B cell (primary cell): ENCODE data around the gene PPM1N. TPM values are rescaled to one million over a fixed set of nuclear protein-coding genes. Genes with fewer than 3 reads are reported as not detected.

Source experiments
- ATAC-seq: fragments of 200-7000 bp; cut with Tn5 transposase; one replicate; pipeline ENCODE4 v1.10.0; 2021; ENCODE audit warnings: low read depth, mild to moderate bottlenecking, moderate number of reproducible peaks, moderate library complexity
- CTCF ChIA-PET: fragments of 350-600 bp; sonication (Branson Sonifier 250); formaldehyde crosslinking; loops from one replicate; lab custom pipeline; 2021; ENCODE audit warnings: antibody characterized with exemption, inconsistent platforms; lab: Charles Lee
- POLR2A ChIA-PET: fragments of 350-600 bp; sonication (Branson Sonifier 250); formaldehyde crosslinking; loops from one replicate; lab custom pipeline; 2021; ENCODE audit warnings: antibody characterized with exemption; lab: Charles Lee
- DNase-seq: peaks from one replicate; pipeline ENCODE4 v3.0.0; 2013
- H2AFZ ChIP-seq: 2 replicates; pipeline ENCODE4 v1.6.1; 2012; ENCODE audit warnings: mild to moderate bottlenecking, low read depth, low read length; ENCODE audit not compliant: insufficient read depth, poor library complexity, severe bottlenecking
- H3K27ac ChIP-seq, 2 donors: 1 replicate in 1 of 2; 2 replicates in 1 of 2; pipeline ENCODE4 v1.5.1; 2012 to 2013; ENCODE audit warnings: low read length in 2 of 2, mild to moderate bottlenecking in 2 of 2, moderate library complexity in 1 of 2
- H3K27me3 ChIP-seq, 4 experiments: fragments of 200-600 bp in 1 of 4; sonication (generic) in 1 of 4; replicated peaks in 1 of 4; 1 replicate in 2 of 4; 2 replicates in 2 of 4; pipeline versions ENCODE4 v1.6.1 to v1.7.0; 2013 to 2016; ENCODE audit warnings: low read length in 3 of 4, mild to moderate bottlenecking in 2 of 4, mixed read lengths in 1 of 4, moderate library complexity in 1 of 4; ENCODE audit not compliant: insufficient read depth in 4 of 4, control insufficient read depth in 3 of 4; ENCODE audit errors: control extremely low read depth in 1 of 4
- H3K36me3 ChIP-seq, 2 experiments: replicated peaks in 1 of 2; 1 replicate in 1 of 2; 2 replicates in 1 of 2; pipeline versions ENCODE4 v1.6.1 to v1.7.1; 2013; ENCODE audit warnings: low read length in 1 of 2; ENCODE audit not compliant: insufficient read depth in 2 of 2, control insufficient read depth in 1 of 2; ENCODE audit errors: control extremely low read depth in 1 of 2, extremely low read depth in 1 of 2
- H3K4me1 ChIP-seq, 2 donors: fragments of 200-600 bp in 1 of 2; sonication (generic) in 1 of 2; 1 replicate in 1 of 2; 2 replicates in 1 of 2; pipeline versions ENCODE4 v1.5.1 to v1.6.1; 2013 to 2017; ENCODE audit warnings: low read length in 2 of 2; ENCODE audit not compliant: control insufficient read depth in 2 of 2, insufficient read depth in 2 of 2
- H3K4me2 ChIP-seq: replicated peaks from 2 replicates; pipeline ENCODE3; 2012; ENCODE audit warnings: mild to moderate bottlenecking, low read depth, low read length; ENCODE audit not compliant: poor library complexity, severe bottlenecking
- H3K4me3 ChIP-seq, 5 experiments: fragments of 200-600 bp in 1 of 5; sonication (generic) in 1 of 5; 1 replicate in 3 of 5; 2 replicates in 2 of 5; pipeline versions ENCODE4 v1.5.1 to v1.7.0; 2011 to 2016; ENCODE audit warnings: low read length in 4 of 5, mild to moderate bottlenecking in 4 of 5, low read depth in 2 of 5, control low read depth in 1 of 5, moderate library complexity in 1 of 5; ENCODE audit not compliant: insufficient read depth in 1 of 5; ENCODE audit errors: control extremely low read depth in 1 of 5, extremely low read depth in 1 of 5
- H3K79me2 ChIP-seq: fragments of 200-600 bp; sonication (generic); one replicate; pipeline ENCODE4 v1.6.0; 2016; ENCODE audit warnings: low read length; ENCODE audit not compliant: control insufficient read depth, insufficient read depth
- H3K9ac ChIP-seq: fragments of 200-600 bp; sonication (generic); 2 replicates; pipeline ENCODE4 v1.6.1; 2017; ENCODE audit warnings: mild to moderate bottlenecking, low read length, moderate library complexity
- H3K9me3 ChIP-seq, 3 donors: one replicate each; pipeline versions ENCODE4 v1.6.1 to v1.7.1; 2013; ENCODE audit warnings: low read length in 2 of 3; ENCODE audit not compliant: control insufficient read depth in 2 of 3, insufficient read depth in 1 of 3; ENCODE audit errors: control extremely low read depth in 1 of 3
- H4K20me1 ChIP-seq: 2 replicates; pipeline ENCODE4 v1.6.0; 2012; ENCODE audit warnings: mild to moderate bottlenecking, low read length; ENCODE audit not compliant: insufficient read depth, control insufficient read depth, poor library complexity, severe bottlenecking
- H3K27ac Mint-ChIP-seq: one replicate; pipeline ENCODE4 v1.8.0; 2021; ENCODE audit warnings: mixed read lengths
- H3K27me3 Mint-ChIP-seq: one replicate; pipeline ENCODE4 v1.8.0; 2021; ENCODE audit warnings: mixed read lengths
- H3K4me1 Mint-ChIP-seq: one replicate; pipeline ENCODE4 v1.8.0; 2021; ENCODE audit warnings: mixed read lengths
- H3K4me3 Mint-ChIP-seq: one replicate; pipeline ENCODE4 v1.8.0; 2021; ENCODE audit warnings: mixed read lengths
- H3K9me3 Mint-ChIP-seq: one replicate; pipeline ENCODE4 v1.8.0; 2022; ENCODE audit warnings: mixed read lengths; ENCODE audit not compliant: insufficient read depth
- CTCF ChIP-seq: fragments of 200-600 bp; IDR thresholded peaks from one replicate; pipeline ENCODE4 v1.8.0; 2022; ENCODE audit warnings: antibody characterized with exemption, mild to moderate bottlenecking
- EZH2 ChIP-seq: IDR thresholded peaks from 2 replicates; pipeline ENCODE4 v1.6.1; 2012; ENCODE audit warnings: borderline replicate concordance, low read depth, mild to moderate bottlenecking, moderate library complexity, low read length; ENCODE audit not compliant: insufficient read depth, poor library complexity, severe bottlenecking
- WGBS: methylation state at CpG from one replicate; pipeline ENCODE4 v1.1.5; 2013; ENCODE audit warnings: missing lambda C conversion rate; ENCODE audit not compliant: insufficient coverage; 5-methylcytosine and 5-hydroxymethylcytosine counted together
- intact Hi-C: fragments of 100-400 bp; cut with micrococcal nuclease; formaldehyde crosslinking; loops from one replicate; pipeline ENCODE4 v1.10.0; 2022
- polyA plus RNA-seq: library from polyadenylated mRNA; depleted of rRNA; stranded (reverse); fragments of >200 nt; gene quantifications from 2 replicates; pipeline ENCODE4 v1.2.3, GENCODE V29; 2012
- total RNA-seq, 2 donors: library from RNA; stranded (reverse); fragments of 120-200 nt in 1 of 2; gene quantifications; 1 replicate in 1 of 2; 2 replicates in 1 of 2; pipeline versions ENCODE4 v1.2.3 to v1.2.4, GENCODE V29; 2013 to 2022

Gene PPM1N
- total and polyA plus RNA-seq, 2 donors (not counting 1 experiment from before 2014, with no cell fraction given): 2.6 to 6.5 TPM

- Histone ChIP-seq H3K36me3 (no peaks in the 10 kb centered on the region), H3K79me2 (no peaks in the 10 kb centered on the region), H2AFZ (no peak overlapping the region), H3K4me2 (no peak overlapping the region), H3K27ac (no peak overlapping the region), H3K4me1 (peaks cover 37 to 48% of the 10 kb centered on the region in 2 donors), H3K9ac (no peak overlapping the region), H3K27me3 (peaks cover 0 to 28% (median 11%) of the 10 kb centered on the region in 4 experiments), H3K4me3 (no peak overlapping the region), H3K9me3 (no peaks in the 10 kb centered on the region), H4K20me1 (peaks cover 48% of the 10 kb centered on the region)
- Mint-ChIP-seq H3K27me3 (peaks cover 23% of the 10 kb centered on the region), H3K9me3 (no peaks in the 10 kb centered on the region), H3K4me1 (peaks cover 54% of the 10 kb centered on the region), H3K4me3 (no peak overlapping the region), H3K27ac (no peak overlapping the region)
- ChIA-PET CTCF (interaction anchor here (0.9 to 10.4 kb wide), 4 partner anchors 29 to 41 kb away, joined by 3 to 453 read pairs (median 12); no protein-coding TSS in a partner anchor), POLR2A (interaction anchor here (0.7 kb wide), 1 partner anchor 17 kb away, joined by 3 read pairs; no protein-coding TSS in a partner anchor)
- ATAC-seq (no peak), DNase-seq (peak; percentile 67)
- TF ChIP-seq EZH2 (no peak), CTCF (no peak)
- intact Hi-C loops: no loop called here
- 28% methylated on average over 7 of the region's 27 CpGs for WGBS
These were observed 24.3 kb upstream of the PPM1N start for GRCh38 chr19:45473682-45474605.
